T-helper 1 cell treated with Interleukin-12 subunit alpha and Interleukin-12 subunit beta and Interleukin-4 antibody, amounts not matched to agents 30 μg/mL and 1 μg/mL, for 36 hours (primary cell): ENCODE results near the gene FZR1.

ENCODE experiments used
- H3K27ac Mint-ChIP-seq: one replicate; pipeline ENCODE4 v1.8.0; 2021; ENCODE audit warnings: mild to moderate bottlenecking, mixed read lengths
- H3K27me3 Mint-ChIP-seq: one replicate; pipeline ENCODE4 v1.8.0; 2021; ENCODE audit warnings: low read depth, mixed read lengths
- H3K36me3 Mint-ChIP-seq: one replicate; pipeline ENCODE4 v1.8.0; 2021; ENCODE audit warnings: low read depth, mixed read lengths
- H3K4me1 Mint-ChIP-seq: one replicate; pipeline ENCODE4 v1.8.0; 2021; ENCODE audit warnings: low read depth, mixed read lengths
- H3K4me3 Mint-ChIP-seq: one replicate; pipeline ENCODE4 v1.8.0; 2021; ENCODE audit warnings: mild to moderate bottlenecking, moderate library complexity, mixed read lengths
- H3K9me3 Mint-ChIP-seq: one replicate; pipeline ENCODE4 v1.8.0; 2021; ENCODE audit warnings: mixed read lengths

Gene FZR1

DNA sequence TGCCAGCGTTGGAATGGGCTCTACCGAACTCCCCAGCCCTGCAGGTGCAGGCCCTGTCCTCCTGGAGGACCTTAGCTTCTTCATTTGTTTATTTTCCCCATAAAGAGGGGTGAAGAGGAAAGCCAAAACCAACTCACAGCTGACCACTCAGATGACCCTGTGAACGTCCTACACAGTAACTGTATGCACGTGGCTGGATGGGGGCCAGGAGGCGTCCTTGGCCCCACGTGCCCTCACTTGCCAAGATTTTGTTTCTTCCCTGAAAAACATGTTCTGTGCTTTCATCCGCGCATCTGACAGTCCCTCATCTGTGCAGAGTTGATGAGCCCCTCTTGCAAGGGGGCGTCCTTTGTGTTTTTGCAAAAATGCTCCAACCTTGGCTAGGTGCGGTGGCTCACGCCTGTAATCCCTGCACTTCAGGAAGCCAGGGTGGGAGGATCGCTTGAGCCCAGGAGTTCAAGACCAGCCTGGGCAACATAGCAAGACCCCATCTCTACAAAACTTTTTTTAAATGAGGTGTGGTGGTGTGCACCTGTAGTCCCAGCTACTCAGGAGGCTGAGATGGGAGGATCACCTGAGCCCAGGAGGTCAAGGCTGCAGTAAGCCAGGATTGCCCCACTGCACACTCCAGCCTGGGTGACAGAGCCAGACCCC, 27.6 kb downstream of the FZR1 start:
- Mint-ChIP-seq H3K4me3 (no peak overlapping the region), H3K27ac (no peak overlapping the region), H3K27me3 (no peaks in the 10 kb centered on the region), H3K36me3 (peaks cover 16% of the 10 kb centered on the region), H3K9me3 (no peaks in the 10 kb centered on the region), H3K4me1 (no peaks in the 10 kb centered on the region)

- Mint-ChIP-seq H3K27ac (no peak overlapping the region), H3K9me3 (no peaks in the 10 kb centered on the region), H3K4me1 (no peaks in the 10 kb centered on the region), H3K36me3 (peaks cover 20% of the 10 kb centered on the region), H3K27me3 (no peaks in the 10 kb centered on the region), H3K4me3 (no peak overlapping the region)
These were observed 28.5 kb downstream of the FZR1 start for GRCh38 chr19:3534375-3535234.

- H3K4me1 Mint-ChIP-seq, result no peaks in the 10 kb centered on the region
- no peak overlapping the region for H3K27ac Mint-ChIP-seq
- H3K36me3 Mint-ChIP-seq, result peaks cover 24% of the 10 kb centered on the region
These were observed 29.1 kb downstream of the FZR1 start for GRCh38 chr19:3535235-3535535.

GRCh38 chr19:3535563-3535965, 29.5 kb downstream of the FZR1 start:
- Mint-ChIP-seq H3K27ac (no peak overlapping the region), H3K9me3 (no peaks in the 10 kb centered on the region), H3K36me3 (peaks cover 24% of the 10 kb centered on the region), H3K27me3 (no peaks in the 10 kb centered on the region), H3K4me3 (no peak overlapping the region), H3K4me1 (no peaks in the 10 kb centered on the region)

More at GRCh38 chr19:3535235-3535535, 29.1 kb downstream of the FZR1 start:
- Mint-ChIP-seq H3K9me3 (no peaks in the 10 kb centered on the region), H3K27me3 (no peaks in the 10 kb centered on the region), H3K4me3 (no peak overlapping the region)

DNA sequence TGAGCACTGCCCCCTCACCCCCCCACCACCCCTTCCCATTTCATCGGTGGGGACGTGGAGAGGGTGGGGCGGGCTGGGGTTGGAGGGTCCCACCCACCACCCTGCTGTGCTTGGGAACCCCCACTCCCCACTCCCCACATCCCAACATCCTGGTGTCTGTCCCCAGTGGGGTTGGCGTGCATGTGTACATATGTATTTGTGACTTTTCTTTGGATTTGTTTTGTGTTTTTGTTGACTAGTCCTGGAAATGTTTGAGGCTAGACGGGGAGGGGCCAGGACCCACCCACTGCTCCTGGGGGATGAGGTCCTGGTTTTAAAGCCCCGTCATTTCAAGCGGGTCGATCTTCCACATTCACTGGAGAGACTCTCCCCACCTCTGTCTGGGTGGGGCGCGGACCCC, 29.9 kb downstream of the FZR1 start:
- Mint-ChIP-seq H3K27ac (no peak overlapping the region), H3K9me3 (no peaks in the 10 kb centered on the region), H3K36me3 (peaks cover 24% of the 10 kb centered on the region)

DNA sequence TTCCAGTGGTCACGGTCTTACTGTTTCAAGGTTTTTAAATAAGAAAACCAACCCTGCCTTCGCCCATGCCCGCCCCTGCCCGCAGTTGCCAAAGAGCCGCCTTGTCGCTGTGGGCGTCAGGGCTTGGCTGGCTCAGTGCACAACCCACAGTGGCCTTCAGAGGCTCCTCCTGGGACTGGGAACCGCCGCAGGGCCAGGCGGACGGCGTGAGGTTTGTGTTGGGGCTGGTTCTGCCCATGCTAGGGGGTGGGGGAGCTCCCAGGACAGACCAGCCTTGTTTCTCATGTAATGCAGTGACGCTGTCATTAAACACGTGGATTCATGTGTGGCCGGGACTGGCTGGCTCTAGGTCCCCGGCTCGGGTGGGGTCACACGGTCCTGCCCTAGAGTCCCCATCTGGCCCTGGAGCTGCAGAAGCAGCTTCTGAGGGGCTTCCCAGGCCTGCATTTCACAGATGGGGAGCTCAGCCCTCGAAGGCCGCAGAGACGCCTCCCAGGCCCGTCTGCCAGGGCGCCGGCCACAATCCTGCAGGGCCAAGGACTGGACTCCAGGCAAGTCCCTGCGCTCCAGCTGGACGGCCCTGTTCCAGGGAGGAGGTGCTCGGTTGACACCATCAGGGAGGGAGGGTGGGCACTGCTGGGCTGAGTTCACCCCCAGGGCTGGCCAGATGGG, 30.5 kb downstream of the FZR1 start:
- Mint-ChIP-seq H3K9me3 (no peaks in the 10 kb centered on the region), H3K36me3 (peaks cover 24% of the 10 kb centered on the region), H3K4me1 (no peaks in the 10 kb centered on the region), H3K4me3 (no peak overlapping the region), H3K27ac (no peak overlapping the region), H3K27me3 (no peaks in the 10 kb centered on the region)

More for the DNA sequence above, 29.9 kb downstream of the FZR1 start:
- no peak overlapping the region for H3K4me3 Mint-ChIP-seq
- no peaks in the 10 kb centered on the region for H3K27me3 Mint-ChIP-seq
- H3K4me1 Mint-ChIP-seq, result no peaks in the 10 kb centered on the region

GRCh38 chr19:3537101-3537437, 31.0 kb downstream of the FZR1 start:
- H3K36me3 Mint-ChIP-seq, result peaks cover 24% of the 10 kb centered on the region
- H3K9me3 Mint-ChIP-seq, result no peaks in the 10 kb centered on the region
- H3K27ac Mint-ChIP-seq, result no peak overlapping the region
- H3K27me3 Mint-ChIP-seq, result no peaks in the 10 kb centered on the region
- no peak overlapping the region for H3K4me3 Mint-ChIP-seq
- H3K4me1 Mint-ChIP-seq, result no peaks in the 10 kb centered on the region

GRCh38 chr19:3537438-3538240, 31.5 kb downstream of the FZR1 start:
- Mint-ChIP-seq H3K36me3 (peaks cover 24% of the 10 kb centered on the region), H3K9me3 (no peaks in the 10 kb centered on the region), H3K4me3 (no peak overlapping the region), H3K27me3 (no peaks in the 10 kb centered on the region), H3K27ac (no peak overlapping the region), H3K4me1 (no peaks in the 10 kb centered on the region)

- Mint-ChIP-seq H3K4me1 (no peaks in the 10 kb centered on the region), H3K27ac (no peak overlapping the region), H3K4me3 (no peak overlapping the region), H3K9me3 (no peaks in the 10 kb centered on the region), H3K27me3 (no peaks in the 10 kb centered on the region), H3K36me3 (peaks cover 23% of the 10 kb centered on the region)
These were observed 32.3 kb downstream of the FZR1 start for GRCh38 chr19:3538258-3538929.

GRCh38 chr19:3538965-3539755, 33.0 kb downstream of the FZR1 start, which contains the start of gene TEKTIP1:
Gene TEKTIP1 (plus strand): TSS chr19:3539174. CDS start chr19:3539178, 4 bp downstream.
- Mint-ChIP-seq H3K4me1 (no peaks in the 10 kb centered on the region), H3K36me3 (peaks cover 18% of the 10 kb centered on the region), H3K9me3 (no peaks in the 10 kb centered on the region), H3K27me3 (no peaks in the 10 kb centered on the region), H3K4me3 (no peak within 1 kb of the TSS), H3K27ac (no peak within 1 kb of the TSS)

- Mint-ChIP-seq H3K27ac (no peak overlapping the region), H3K4me1 (no peaks in the 10 kb centered on the region), H3K36me3 (peaks cover 15% of the 10 kb centered on the region), H3K9me3 (no peaks in the 10 kb centered on the region), H3K4me3 (no peak overlapping the region), H3K27me3 (no peaks in the 10 kb centered on the region)
These were observed 33.6 kb downstream of the FZR1 start for GRCh38 chr19:3539756-3540118.

DNA sequence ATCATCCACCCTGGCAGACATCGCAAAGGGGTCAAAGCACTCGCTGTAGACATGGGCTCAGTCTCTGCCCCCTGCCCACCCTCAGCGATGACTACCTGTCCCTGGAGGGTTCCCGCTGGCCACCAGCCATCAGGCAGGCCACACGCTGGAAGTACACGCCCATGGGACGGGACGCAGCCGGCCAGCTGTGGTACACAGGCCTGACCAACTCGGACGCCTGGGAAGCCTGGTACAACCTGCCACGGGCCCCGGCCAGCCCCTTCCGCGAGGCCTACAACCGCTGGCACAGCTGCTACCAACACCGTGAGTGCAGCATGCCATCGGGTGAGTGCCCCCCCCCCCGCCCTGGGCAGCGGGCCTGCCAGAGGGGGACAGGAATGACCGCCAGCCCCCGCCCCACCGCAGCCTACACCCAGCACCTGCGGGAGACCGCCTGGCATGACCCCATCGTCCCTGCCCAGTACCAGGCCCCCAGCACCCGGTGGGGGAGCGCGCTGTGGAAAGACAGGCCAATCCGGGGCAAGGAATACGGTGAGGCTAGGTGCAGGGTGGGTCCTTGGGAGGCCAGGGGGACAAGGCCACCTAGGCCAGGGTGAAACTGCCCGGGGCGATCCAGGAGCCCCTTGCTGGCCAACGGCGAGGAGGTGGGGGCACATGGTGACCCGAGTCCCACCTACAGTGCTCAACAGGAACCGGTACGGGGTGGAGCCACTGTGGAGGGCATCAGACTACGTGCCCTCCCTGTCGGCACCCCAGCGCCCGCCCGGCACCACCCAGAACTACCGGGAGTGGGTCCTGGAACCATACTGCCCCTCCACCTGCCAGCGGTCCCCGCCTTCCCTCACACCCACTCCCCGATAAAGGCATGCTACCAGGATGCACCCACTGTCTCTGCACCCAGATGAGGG, 37.3 kb downstream of the FZR1 start:
- Mint-ChIP-seq H3K4me3 (no peak overlapping the region), H3K27me3 (no peaks in the 10 kb centered on the region), H3K27ac (no peak overlapping the region), H3K36me3 (peaks cover 20% of the 10 kb centered on the region), H3K9me3 (no peaks in the 10 kb centered on the region), H3K4me1 (peaks cover 6% of the 10 kb centered on the region)

GRCh38 chr19:3544058-3544376, 37.9 kb downstream of the FZR1 start:
- Mint-ChIP-seq H3K36me3 (peaks cover 17% of the 10 kb centered on the region), H3K4me1 (peaks cover 6% of the 10 kb centered on the region), H3K27ac (no peak overlapping the region), H3K9me3 (no peaks in the 10 kb centered on the region), H3K27me3 (no peaks in the 10 kb centered on the region), H3K4me3 (no peak overlapping the region)
